Hematopoietic multipotent progenitor cell treated with erythropoietin and hydrocortisone succinate and interleukin-3 and kit ligand, for 8 days (in vitro differentiated cells): ENCODE data around the gene TMEM200B.
A peak's percentile ranks its signal among the peaks of the same experiment; 100 is the strongest.
"Not testable (repeated sequence)": the region's sequence is repeated elsewhere in the genome, so short reads cannot be mapped to it uniquely, and the experiment has no call there.

Experiments
- DNase-seq: peaks from one replicate; pipeline ENCODE4 v3.0.0-alpha.2; 2015

TMEM200B gene

DNA sequence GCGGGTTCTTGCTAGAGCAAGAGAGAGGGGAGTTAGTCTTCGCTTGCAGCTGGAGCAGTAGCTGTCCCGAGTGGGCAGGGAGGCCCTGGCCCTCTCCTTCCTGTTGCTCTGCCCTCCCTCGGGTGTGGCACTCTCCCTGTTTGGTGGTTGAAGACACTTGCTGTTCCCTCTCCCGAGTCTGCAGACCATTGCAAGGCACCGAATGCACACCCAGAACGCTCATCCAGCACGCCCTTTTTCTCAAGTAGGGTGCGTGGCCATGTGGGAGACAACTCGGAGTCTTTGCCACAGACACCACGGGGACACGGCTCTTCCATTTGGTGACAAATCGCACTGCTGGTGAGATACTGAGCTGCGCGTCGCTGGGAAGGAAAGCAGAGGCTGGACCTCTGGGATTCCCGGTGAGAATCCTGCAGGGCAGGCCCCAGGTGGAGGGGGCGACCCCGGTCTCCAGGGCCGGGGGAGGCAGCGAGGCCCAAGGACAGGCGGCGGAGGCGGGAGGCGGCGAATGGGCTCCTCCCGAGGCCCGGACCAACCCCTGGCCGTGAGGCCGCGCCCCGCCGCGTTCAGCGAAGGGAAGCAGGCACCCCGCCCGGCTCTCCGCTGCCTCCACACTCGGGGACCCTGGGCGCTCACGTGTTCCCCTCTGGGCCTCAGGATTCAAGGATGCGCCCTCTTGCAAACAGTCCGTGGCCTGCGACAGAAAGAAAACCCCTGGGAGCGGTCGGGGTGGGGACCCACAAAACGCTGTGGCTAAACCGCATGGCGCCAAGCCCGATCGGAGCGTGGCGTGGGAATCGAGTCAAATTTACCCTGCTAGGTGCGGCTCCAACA, 10.4 kb upstream of the TMEM200B start:
- no peak for DNase-seq

- not testable (repeated sequence) for DNase-seq
These were observed 7.4 kb upstream of the TMEM200B start for GRCh38 chr1:29131056-29131455.

GRCh38 chr1:29129916-29130315, 6.2 kb upstream of the TMEM200B start:
- no peak for DNase-seq

- DNase-seq, result no peak
These were observed 5.0 kb upstream of the TMEM200B start for GRCh38 chr1:29128739-29129138.

DNA sequence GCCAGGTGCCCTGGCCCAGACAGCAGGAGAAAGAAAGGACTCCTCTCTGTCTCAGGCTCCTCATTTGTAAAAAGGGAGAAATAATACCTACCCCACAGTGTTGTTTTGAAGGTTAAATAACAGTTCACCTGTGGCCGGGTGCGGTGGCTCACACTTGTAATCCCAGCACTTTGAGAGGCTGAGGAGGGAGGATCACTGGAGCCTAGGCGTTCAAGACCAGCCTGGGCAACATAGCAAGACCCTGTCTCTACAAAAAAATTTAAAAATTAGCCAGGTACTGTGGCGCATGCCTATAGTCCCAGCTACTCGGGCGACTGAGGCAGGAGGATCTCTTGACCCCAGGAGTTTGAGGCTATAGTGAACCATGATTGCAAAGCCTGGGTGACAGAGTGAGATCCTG, 2.5 kb upstream of the TMEM200B start:
- DNase-seq, result no peak

DNA sequence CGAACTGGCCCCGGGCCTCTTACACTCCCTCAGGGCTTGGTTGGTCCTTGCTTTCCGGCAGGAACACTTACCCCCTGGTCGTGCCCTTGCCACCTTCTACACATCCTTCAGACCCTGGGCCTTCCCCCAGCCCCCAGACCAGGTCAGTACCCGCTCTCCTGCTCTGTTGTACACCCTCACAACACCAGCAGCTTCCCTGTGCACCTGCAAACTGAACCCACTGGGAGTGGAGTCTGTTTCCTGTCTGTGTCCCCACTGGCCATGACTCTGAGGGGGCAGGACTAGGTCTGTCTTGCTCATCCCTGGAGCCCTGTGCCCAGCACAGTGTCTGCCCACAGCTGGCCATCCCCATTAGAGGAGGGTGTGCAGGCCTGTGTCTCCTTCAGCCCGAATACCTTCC, 2.1 kb upstream of the TMEM200B start:
- DNase-seq, result no peak

DNA sequence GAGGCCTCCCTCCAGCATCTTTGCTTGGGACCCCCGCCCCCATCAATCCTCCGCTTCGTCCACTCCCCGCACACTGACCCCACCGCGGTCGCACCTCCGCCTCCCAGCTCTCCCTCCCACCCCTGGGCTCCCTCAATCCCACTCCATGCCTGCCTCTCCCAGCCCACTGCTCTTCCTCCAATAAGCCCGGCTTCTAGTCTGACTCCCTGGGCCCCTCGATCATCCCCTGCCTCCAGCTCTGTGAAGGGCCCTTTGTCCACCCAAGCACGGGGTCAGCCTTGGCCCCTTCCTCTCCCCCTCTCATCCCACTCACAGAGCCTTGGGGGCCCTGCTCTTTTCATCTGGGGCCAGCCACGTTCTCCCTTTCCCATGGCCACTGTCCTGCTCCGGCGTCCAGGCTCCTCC, 1.5 kb upstream of the TMEM200B start:
- no peak for DNase-seq

GRCh38 chr1:29124366-29125236, 898 bp upstream of the TMEM200B start:
- DNase-seq, result peak; percentile 45

GRCh38 chr1:29123053-29123886, 433 bp downstream of the TMEM200B start:
- DNase-seq, result no peak

GRCh38 chr1:29122682-29123052, 1.0 kb downstream of the TMEM200B start:
- DNase-seq, result no peak

DNA sequence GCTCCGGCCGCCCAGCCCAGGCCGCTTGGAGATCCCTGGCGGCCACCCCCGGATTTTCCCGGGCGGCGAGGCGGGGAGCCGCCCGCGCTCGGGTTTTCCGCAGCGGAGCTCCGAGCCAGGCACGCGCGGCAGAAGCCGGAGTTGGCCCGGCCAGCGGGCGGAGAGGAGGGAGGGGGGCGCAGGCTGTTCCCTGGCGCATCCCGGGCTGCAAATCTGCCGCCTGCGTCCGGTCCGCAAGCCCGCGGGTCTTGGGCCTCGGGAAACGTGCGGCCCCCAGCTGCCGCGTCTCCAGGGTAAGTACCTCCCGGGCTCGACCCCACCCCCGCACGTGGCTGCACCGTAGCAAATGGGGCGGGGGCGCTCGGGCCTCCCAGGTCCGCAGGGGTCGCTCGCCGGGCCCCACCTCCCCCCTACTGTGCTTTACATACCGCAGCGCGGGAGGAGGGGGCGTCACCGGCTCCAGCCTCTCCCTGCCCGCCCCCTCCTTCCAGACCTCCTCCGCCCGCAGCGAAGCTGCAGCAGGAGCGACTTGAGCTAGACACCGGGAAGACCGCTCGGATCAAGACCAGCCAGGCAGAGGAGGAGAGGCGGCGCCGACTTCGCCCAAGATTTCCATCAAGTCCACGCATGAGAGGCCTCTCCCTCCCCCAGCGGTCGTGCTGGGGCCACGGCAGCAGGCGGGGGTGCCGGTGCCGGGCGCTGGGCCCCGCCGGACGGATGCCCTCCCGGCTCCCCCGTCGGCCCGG, 1.6 kb downstream of the TMEM200B start:
- DNase-seq, result no peak

GRCh38 chr1:29121516-29121935, 2.2 kb downstream of the TMEM200B start:
- DNase-seq, result no peak

GRCh38 chr1:29120947-29121485, 2.7 kb downstream of the TMEM200B start:
- DNase-seq, result peak; percentile 76

- DNase-seq, result no peak
These were observed 3.3 kb downstream of the TMEM200B start for GRCh38 chr1:29120367-29120766.

DNA sequence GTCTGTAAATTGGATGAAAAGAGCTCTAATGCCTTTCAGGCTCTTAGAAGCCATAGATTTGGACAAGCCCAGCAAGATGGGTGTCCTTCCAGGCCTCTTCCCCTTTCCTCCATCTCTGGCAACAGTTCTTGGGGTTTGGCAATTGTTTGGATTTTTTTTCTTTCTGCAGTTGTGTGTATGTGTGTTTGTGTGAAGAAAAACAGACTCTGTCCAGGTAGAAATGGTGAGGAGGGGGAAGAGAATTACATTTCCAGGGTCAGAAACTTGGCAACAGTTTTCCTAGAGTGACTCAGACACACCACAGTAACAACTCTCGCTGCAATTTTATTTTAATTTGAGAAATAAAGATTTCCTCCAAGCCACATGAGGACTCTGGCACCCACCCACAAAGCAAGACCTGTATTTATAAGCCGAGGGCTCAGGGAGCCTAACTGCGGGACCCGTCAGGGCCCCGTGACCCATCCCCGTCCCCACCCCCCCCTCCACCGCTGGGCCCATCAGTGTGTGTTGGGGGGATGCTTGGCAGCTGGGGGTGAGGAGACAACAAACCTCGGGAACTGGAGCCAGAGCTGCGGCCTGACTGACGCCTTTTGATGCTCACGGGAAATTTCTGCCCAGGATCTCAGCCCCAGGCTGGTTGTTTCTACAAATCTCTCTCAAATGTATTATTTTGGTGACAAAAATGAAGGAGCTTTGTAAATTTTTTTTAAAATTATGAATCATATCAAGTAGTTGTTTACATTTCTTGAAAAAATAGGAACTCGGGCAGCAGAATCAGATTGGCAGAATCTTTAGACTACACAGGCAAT, 4.4 kb downstream of the TMEM200B start:
- no peak for DNase-seq

GRCh38 chr1:29117381-29117780, 6.3 kb downstream of the TMEM200B start:
- DNase-seq, result no peak

DNA sequence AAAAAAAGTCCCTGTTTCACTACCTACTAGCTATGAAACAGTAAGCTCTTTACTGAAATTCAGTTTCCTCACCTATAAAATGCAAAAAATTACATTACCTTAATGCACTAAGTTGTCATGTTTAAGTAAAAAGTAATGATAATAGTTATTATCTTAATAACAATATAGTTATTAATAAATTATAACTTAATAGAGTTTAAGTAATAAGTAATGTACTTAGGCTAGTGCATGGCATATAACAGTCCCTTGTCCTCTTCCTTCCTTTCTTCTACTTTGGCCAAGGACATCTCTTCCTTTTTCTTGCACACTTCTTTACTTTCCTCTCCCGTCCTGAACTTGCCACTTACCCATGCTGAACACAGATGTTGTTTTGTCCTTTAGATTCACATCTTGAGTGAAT, 9.0 kb downstream of the TMEM200B start:
- no peak for DNase-seq

- DNase-seq, result no peak
These were observed 10.1 kb downstream of the TMEM200B start for GRCh38 chr1:29113413-29114117.

- DNase-seq, result no peak
These were observed 10.8 kb downstream of the TMEM200B start for GRCh38 chr1:29112705-29113412.

DNA sequence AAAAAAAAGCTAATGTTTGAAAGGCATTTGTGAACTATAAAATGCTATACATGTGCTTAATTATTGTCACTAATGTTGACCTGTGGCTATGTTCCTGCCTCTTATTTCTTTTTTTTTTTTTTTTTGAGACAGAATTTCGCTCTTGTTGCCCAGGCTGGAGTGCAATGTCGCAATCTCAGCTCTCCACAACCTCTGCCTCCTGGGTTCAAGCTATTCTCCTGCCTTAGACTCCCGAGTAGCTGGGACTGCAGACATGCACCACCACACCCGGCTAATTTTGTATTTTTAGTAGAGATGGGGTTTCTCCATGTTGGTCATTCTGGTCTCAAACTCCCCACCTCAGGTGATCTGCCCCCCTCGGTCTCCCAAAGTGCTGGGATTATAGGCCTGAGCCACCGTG, 15.7 kb downstream of the TMEM200B start:
- not testable (repeated sequence) for DNase-seq
